ENCODE results near the gene POLG. TPM values are rescaled to one million over a fixed set of nuclear protein-coding genes. Genes with fewer than 3 reads are reported as not detected.
A peak's percentile ranks its signal among the peaks of the same experiment; 100 is the strongest.

POLG gene
- total RNA-seq, 1 donor from 2014 or later = 144 TPM

GRCh38 chr15:89340573-89340972 lies 5.9 kb upstream of the POLG start:
- DNase-seq = no peak
- Mint-ChIP-seq H3K27ac (no peak overlapping the region), H3K36me3 (ENCODE audit: low read depth) (no peaks in the 10 kb centered on the region), H3K4me3 (no peak overlapping the region), H3K27me3 (peaks cover 8% of the 10 kb centered on the region), H3K9me3 (no peaks in the 10 kb centered on the region), H3K4me1 (peaks cover 2% of the 10 kb centered on the region)
- ChIA-PET POLR2A (no interaction called here), CTCF (interaction anchor here (1.7 kb wide), 1 partner anchor 18 kb away, joined by 5 read pairs; no protein-coding TSS in a partner anchor)
- intact Hi-C loops (cut with micrococcal nuclease) = no loop called here
- no peak for TF ChIP-seq CTCF (IDR thresholded peaks at IDR 0.05)
- ATAC-seq (ENCODE audit: low read depth) = no peak

GRCh38 chr15:89338036-89338435 lies 3.4 kb upstream of the POLG start:
- intact Hi-C loops (cut with micrococcal nuclease) = loop anchor here (10.0 kb wide), 2 partner anchors 713 to 1657 kb away; partner anchors contain the start of genes AEN and PRC1

GRCh38 chr15:89335298-89336041 lies 846 bp upstream of the POLG start:
- H3K4me1 Mint-ChIP-seq = peaks cover 38% of the 10 kb centered on the region
- ATAC-seq (ENCODE audit: low read depth) = no peak
- peak overlapping the region; percentile 99 for H3K27ac Mint-ChIP-seq
- intact Hi-C loops (cut with micrococcal nuclease) = loop anchor here (1.0 to 10.0 kb wide), 6 partner anchors 23 to 1659 kb away; partner anchors contain the start of genes AEN, PRC1 and TICRR
- ChIA-PET CTCF (interaction anchor here (0.6 to 2.0 kb wide), 2 partner anchors 23 to 79 kb away, joined by 5 to 11 read pairs; no protein-coding TSS in a partner anchor), POLR2A (interaction anchor here (0.5 to 2.5 kb wide), 10 partner anchors 9 to 240 kb away, joined by 3 to 13 read pairs (median 4); partner anchors contain the start of genes FANCI and TICRR)
- no peak for DNase-seq
- TF ChIP-seq CTCF (IDR thresholded peaks at IDR 0.05) = no peak
- peak overlapping the region; percentile 88 for H3K4me3 Mint-ChIP-seq
- peaks cover 31% of the 10 kb centered on the region for H3K36me3 Mint-ChIP-seq (ENCODE audit: low read depth)
- H3K9me3 Mint-ChIP-seq = no peaks in the 10 kb centered on the region
- peaks cover 2% of the 10 kb centered on the region for H3K27me3 Mint-ChIP-seq

More at GRCh38 chr15:89338036-89338435, 3.4 kb upstream of the POLG start:
- POLR2A ChIA-PET = no interaction called here
- Mint-ChIP-seq H3K36me3 (ENCODE audit: low read depth) (peaks cover 8% of the 10 kb centered on the region), H3K27ac (no peak overlapping the region), H3K4me3 (no peak overlapping the region), H3K9me3 (no peaks in the 10 kb centered on the region), H3K27me3 (peaks cover 2% of the 10 kb centered on the region), H3K4me1 (peaks cover 14% of the 10 kb centered on the region)
- TF ChIP-seq CTCF (IDR thresholded peaks at IDR 0.05) = no peak
- CTCF ChIA-PET = no interaction called here
- ATAC-seq (ENCODE audit: low read depth) (no peak), DNase-seq (no peak)

GRCh38 chr15:89333959-89334509 lies 590 bp downstream of the POLG start:
- ATAC-seq (ENCODE audit: low read depth) (no peak), DNase-seq (no peak)
- H3K4me3 Mint-ChIP-seq = peak overlapping the region; percentile 79
- ChIA-PET CTCF (interaction anchor here (0.9 to 2.0 kb wide), 2 partner anchors 24 to 109 kb away, joined by 3 to 11 read pairs; no protein-coding TSS in a partner anchor), POLR2A (interaction anchor here (1.0 to 2.5 kb wide), 8 partner anchors 10 to 241 kb away, joined by 3 to 13 read pairs (median 4); partner anchors contain the start of genes FANCI and TICRR)
- H3K27ac Mint-ChIP-seq = peak overlapping the region; percentile 63
- intact Hi-C loops (cut with micrococcal nuclease) = loop anchor here (1.0 to 10.0 kb wide), 6 partner anchors 67 to 1661 kb away; partner anchors contain the start of genes AEN, FANCI and PRC1
- H3K27me3 Mint-ChIP-seq = peaks cover 2% of the 10 kb centered on the region
- peaks cover 48% of the 10 kb centered on the region for H3K4me1 Mint-ChIP-seq
- no peak for TF ChIP-seq CTCF (IDR thresholded peaks at IDR 0.05)
- peaks cover 46% of the 10 kb centered on the region for H3K36me3 Mint-ChIP-seq (ENCODE audit: low read depth)
- no peaks in the 10 kb centered on the region for H3K9me3 Mint-ChIP-seq
